GM21423 (cell line): ENCODE measurements around the gene SYT5.
"Not testable (repeated sequence)": the region's sequence is repeated elsewhere in the genome, so short reads cannot be mapped to it uniquely, and the experiment has no call there.

Experiments
- ATAC-seq: cut with Tn5 transposase; IDR thresholded peaks from one replicate; pipeline ENCODE4 v1.9.1; 2021; ENCODE audit warnings: mild to moderate bottlenecking, moderate library complexity; ENCODE audit not compliant: unreplicated experiment

Gene SYT5

GRCh38 chr19:55208880-55209692 is 29.0 kb upstream of the SYT5 start, which contains the start of gene PTPRH:
PTPRH (minus strand) TSS chr19:55209501; CDS start chr19:55209433, 68 bp downstream.
- ATAC-seq = no peak

GRCh38 chr19:55206664-55207500 is 26.8 kb upstream of the SYT5 start:
- no peak for ATAC-seq

DNA sequence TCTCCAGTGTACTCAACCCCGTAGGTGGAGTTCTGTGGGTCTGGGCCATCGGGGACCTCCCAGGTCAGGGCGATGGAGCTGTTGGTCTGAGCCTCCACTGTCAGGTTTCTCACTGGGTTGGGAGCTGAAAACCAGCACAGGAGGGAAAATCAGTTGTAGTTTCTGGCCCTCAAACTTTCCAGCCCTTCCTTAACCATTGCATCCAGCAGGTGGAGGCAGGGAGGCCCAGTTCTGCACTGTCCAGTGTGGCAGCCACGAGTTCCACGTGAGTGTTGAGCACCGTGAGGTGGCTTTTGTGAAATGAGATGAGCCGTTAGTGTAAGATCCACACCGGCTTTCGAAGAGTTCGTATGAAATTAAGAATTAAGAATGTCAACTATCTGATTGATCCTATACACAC is 22.1 kb upstream of the SYT5 start:
- not testable (repeated sequence) for ATAC-seq

- no peak for ATAC-seq
These were observed 19.6 kb upstream of the SYT5 start for GRCh38 chr19:55199620-55200204.

- ATAC-seq = no peak
These were observed 18.6 kb upstream of the SYT5 start for GRCh38 chr19:55198651-55199050.

- ATAC-seq = no peak
These were observed 17.4 kb upstream of the SYT5 start for GRCh38 chr19:55197528-55197927.

DNA sequence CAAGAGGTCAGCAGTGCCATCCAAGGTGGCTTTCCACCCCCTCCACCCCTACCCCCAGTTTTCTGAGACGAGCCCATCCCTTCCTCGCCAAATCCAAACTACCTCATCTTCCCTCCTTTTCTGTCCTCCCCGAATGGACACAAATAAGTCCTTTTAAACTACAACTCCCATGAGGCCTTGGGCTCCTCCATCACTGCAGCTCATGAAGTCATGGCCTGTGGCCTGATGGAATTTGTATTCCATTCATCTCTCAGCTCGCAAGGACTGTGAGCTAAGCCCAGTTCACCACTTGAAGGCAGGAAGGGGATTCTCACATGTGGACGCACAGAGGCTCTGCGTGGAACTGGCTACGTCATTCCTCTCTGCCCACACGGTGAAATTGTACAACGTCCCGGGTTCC is 16.7 kb upstream of the SYT5 start:
- no peak for ATAC-seq

GRCh38 chr19:55193481-55193880 is 13.4 kb upstream of the SYT5 start:
- no peak for ATAC-seq

GRCh38 chr19:55189403-55189835 is 9.3 kb upstream of the SYT5 start:
- ATAC-seq = no peak

DNA sequence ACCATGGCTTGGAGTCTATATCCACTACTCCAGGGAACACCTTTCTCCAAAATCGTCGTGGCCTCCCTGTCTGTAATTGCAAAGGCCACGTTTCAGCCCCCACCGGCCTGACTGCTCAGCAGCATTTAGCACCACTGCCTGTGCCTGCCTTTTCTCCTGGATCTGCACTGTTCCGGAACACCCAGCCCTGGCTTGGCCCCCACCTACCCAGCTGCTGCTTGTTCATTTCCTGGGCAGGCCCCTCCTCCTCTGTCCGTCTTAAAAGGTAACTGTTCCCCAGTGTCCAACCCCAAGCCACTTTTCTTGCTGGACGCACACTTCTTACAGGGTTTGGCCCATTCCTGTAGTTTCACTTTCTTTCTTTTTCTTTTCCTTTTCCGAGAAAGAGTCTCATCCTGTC is 8.5 kb upstream of the SYT5 start:
- ATAC-seq = no peak

- no peak for ATAC-seq
These were observed 6.0 kb upstream of the SYT5 start for GRCh38 chr19:55186080-55186479.

- no peak for ATAC-seq
These were observed 1.7 kb upstream of the SYT5 start for GRCh38 chr19:55181740-55182139.

DNA sequence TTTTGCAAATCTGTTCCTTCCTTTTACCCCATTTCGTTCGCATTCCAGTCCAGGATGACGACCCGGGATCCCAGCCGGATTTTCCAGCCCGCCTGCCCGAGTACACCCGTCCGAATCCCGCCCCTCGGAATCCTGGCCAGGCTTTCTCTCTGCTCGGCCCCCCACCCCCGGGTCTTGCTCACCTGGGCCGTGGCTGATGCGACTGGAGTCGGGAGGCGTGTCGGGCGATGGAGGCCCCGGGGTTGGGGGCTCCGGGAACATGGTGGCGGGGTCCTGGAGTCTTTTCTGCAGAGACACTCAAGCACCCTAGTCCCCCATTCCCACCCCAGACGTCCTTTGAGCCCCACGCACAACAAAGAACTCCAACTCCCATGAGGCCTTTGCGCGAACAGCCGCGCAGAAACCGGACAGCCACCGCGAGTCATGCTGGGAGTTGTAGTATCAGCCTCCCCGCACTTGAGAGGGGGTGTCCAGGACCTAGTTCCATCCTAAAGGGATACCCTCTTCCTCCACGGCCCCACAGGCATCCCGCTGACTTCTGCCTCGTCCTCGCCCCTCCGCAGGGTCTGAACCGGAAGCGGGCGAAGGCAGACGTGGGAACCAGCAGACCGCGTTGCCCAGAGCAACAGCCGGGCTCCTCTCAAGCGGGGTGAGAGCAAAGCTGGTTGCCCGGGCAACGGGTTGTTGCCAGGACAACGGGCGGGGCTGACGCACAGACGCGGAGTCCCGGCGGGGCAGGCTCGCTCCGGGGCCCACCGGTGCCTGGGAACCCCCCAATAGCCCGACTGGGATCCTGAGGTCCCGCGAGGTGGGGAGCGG is 1.1 kb downstream of the SYT5 start:
- peak; percentile 83 for ATAC-seq

DNA sequence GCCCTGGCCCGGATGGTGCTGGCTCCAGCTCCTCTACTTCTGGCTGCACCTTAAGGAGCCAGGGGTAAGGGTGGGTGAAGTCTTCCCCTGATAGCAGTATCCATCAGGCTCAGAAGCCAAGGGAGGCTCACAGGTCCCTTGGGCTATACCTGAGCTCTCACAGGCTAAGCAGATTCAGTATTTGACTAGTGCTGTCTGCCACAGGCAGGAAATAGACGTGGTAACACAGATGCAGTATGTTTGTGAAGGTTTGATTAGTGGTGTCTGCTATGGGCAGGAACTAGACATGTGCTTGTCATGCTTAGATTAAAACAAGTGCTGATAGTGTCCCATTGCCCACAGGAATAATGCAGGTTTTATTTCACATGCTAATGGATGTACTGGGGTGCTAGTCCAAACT is 4.0 kb downstream of the SYT5 start:
- no peak for ATAC-seq

DNA sequence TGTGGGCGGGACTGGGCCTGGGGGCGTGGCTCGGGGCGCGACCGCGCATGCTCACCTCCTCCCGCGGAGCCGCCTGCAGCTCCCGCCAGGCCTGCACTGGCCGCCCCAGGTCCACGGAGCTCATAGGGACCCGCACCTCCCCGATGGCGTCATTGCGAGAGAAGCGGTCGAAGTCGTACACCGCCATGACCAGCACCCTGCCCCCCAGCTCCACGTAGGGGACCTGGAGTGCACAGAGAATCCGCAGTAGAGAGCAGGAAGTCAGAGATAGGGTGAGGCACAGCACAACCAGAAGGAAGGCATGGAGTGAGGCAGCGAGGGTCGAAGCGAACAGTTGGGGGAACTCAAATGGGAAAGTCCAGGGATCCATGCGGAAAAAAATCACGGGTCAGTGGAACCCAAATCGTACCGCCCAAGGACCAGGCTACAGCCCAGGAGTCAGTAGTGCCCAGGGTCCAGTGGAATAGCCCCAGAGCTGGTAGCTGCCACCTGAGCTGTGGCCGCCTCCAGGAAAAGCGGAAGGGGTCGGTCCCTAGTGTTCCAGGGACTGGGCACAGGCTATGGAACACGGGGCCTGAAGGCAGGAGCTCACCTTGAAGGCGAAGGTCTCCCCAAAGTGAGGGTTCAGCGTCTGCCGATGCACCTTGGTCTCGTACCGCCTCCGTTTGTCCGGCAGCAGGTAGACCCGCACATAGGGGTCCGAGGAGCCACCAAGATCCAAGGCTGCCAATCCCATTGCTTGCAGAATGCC is 4.8 kb downstream of the SYT5 start:
- no peak for ATAC-seq

GRCh38 chr19:55174425-55175116 is 5.5 kb downstream of the SYT5 start:
- no peak for ATAC-seq

GRCh38 chr19:55173714-55174409 is 6.2 kb downstream of the SYT5 start:
- no peak for ATAC-seq

GRCh38 chr19:55173186-55173713 is 6.8 kb downstream of the SYT5 start:
- no peak for ATAC-seq

DNA sequence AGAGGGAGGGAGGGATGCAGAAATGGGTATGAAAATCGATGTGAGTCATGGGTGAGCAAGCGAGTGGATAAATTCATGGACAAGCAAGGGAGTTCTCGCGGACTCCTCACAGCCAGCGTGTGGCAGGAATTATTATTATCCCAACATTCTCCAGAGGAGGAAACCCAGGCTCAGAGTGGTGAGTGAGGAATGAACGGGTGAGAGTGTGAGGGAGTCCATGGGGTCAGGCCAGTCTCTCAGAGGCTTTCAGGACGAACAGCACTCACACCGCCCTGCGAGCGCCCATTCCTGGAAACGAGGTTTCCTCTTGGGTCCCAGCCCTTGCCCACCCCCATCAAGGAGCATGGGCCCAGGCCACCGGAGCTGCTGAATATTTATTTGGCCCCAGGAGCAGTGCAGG is 7.3 kb downstream of the SYT5 start:
- ATAC-seq = no peak
